Activated CD4-positive, alpha-beta memory T cell treated with anti-CD3 and anti-CD28 coated beads, Interleukin-2, amount 10 ng/mL, durations not matched to agents 7 days and 5 days (primary cell): Measurements from ENCODE around the gene AP1G1. TPM values are rescaled to one million over a fixed set of nuclear protein-coding genes. Genes with fewer than 3 reads are reported as not detected.

Experiments
- CTCF ChIA-PET: fragments of 350-600 bp; sonication (Branson Sonifier 250); formaldehyde crosslinking; loops from one replicate; lab custom pipeline; 2021; ENCODE audit warnings: antibody characterized with exemption, inconsistent platforms; lab: Charles Lee
- POLR2A ChIA-PET: fragments of 350-600 bp; sonication (Branson Sonifier 250); formaldehyde crosslinking; loops from one replicate; lab custom pipeline; 2021; ENCODE audit warnings: antibody characterized with exemption; lab: Charles Lee
- DNase-seq: peaks from one replicate; pipeline ENCODE4 v3.0.0-alpha.2; 2020
- H3K27ac Mint-ChIP-seq: one replicate; pipeline ENCODE4 v1.8.0; 2021; ENCODE audit warnings: mild to moderate bottlenecking, mixed read lengths
- H3K27me3 Mint-ChIP-seq: one replicate; pipeline ENCODE4 v1.8.0; 2021; ENCODE audit warnings: mixed read lengths
- H3K36me3 Mint-ChIP-seq: one replicate; pipeline ENCODE4 v1.8.0; 2021; ENCODE audit warnings: low read depth, mixed read lengths
- H3K4me1 Mint-ChIP-seq: one replicate; pipeline ENCODE4 v1.8.0; 2021; ENCODE audit warnings: mixed read lengths
- H3K4me3 Mint-ChIP-seq: one replicate; pipeline ENCODE4 v1.8.0; 2021; ENCODE audit warnings: mild to moderate bottlenecking, mixed read lengths
- H3K9me3 Mint-ChIP-seq: one replicate; pipeline ENCODE4 v1.8.0; 2021; ENCODE audit warnings: mixed read lengths
- total RNA-seq, 2 experiments: library from RNA; stranded (reverse); gene quantifications; one replicate each; pipeline ENCODE4 v1.2.3, GENCODE V29; 2021

The AP1G1 gene
- total RNA-seq, 2 experiments from 2014 or later: 78.7 to 82.6 TPM

DNA sequence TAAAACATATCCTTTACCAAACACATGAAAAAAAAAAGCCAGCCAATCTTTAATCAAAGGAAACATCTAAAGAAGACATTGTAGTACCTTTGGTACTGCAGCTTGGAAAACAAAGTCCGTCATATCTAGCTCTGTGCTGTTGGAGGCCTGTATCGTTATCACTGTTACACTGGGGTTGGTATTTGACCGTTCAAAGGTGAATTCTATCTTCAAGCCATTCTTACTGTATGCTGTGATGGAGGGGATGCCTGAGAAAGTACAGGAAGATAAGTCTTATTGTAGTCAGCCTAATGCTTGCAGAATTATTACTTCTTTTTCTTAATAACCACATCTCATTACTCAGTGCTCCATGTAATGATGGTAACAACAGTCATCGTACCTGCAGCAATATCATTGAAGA lies 69.8 kb downstream of the AP1G1 start:
- no peak overlapping the region for H3K4me3 Mint-ChIP-seq
- H3K9me3 Mint-ChIP-seq: no peaks in the 10 kb centered on the region
- H3K4me1 Mint-ChIP-seq: no peaks in the 10 kb centered on the region
- no peak overlapping the region for H3K27ac Mint-ChIP-seq
- DNase-seq: no peak
- peaks cover 60% of the 10 kb centered on the region for H3K36me3 Mint-ChIP-seq
- H3K27me3 Mint-ChIP-seq: no peaks in the 10 kb centered on the region
- POLR2A ChIA-PET: no interaction called here
- CTCF ChIA-PET: interaction anchor here (0.9 kb wide), 1 partner anchor 12 kb away, joined by 4 read pairs; no protein-coding TSS in a partner anchor

DNA sequence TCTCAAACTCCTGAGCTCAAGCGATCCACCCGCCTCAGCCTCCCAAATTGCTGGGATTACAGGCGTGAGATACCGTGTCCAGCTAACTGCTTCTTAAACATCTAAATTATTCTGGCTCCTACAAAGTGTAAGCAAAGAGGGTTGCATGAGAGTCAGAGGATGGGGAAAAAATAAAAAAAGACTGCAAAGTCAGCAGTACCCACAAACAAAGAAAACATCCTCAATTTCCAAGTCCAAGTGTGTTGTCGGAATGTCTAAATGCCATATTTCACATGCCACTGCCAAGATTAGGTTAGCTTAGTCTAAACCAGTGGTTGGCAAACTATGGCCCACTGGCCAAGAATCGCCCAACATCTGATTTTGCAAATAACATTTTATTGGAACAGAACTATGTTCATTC lies 71.1 kb downstream of the AP1G1 start:
- no peak overlapping the region for H3K4me3 Mint-ChIP-seq
- no peak overlapping the region for H3K27ac Mint-ChIP-seq
- H3K27me3 Mint-ChIP-seq: no peaks in the 10 kb centered on the region
- CTCF ChIA-PET: interaction anchor here (0.8 kb wide), 1 partner anchor 8 kb away, joined by 3 read pairs; no protein-coding TSS in a partner anchor
- no peaks in the 10 kb centered on the region for H3K9me3 Mint-ChIP-seq
- DNase-seq: no peak
- no peaks in the 10 kb centered on the region for H3K4me1 Mint-ChIP-seq
- POLR2A ChIA-PET: no interaction called here
- H3K36me3 Mint-ChIP-seq: peaks cover 64% of the 10 kb centered on the region

DNA sequence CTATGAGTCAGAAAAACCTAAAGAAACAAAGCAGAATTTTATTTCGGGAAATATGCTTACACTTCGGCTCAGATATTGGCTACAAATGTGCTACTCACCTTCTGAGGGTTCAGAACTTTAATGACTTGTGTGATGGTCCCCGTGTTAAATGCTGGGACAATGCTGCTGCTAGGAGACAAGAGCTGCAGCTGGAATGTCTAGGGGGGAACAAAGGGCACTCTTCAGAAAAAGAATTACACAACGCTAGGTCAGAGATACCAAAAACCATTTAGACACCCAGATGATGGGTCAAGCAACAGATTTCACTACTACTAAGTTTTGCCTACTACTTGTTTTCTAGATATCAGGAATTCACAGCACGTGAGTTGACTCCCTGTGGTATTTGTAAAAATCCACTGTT lies 74.1 kb downstream of the AP1G1 start:
- H3K36me3 Mint-ChIP-seq: peaks cover 78% of the 10 kb centered on the region
- no peak for DNase-seq
- H3K4me3 Mint-ChIP-seq: no peak overlapping the region
- H3K27me3 Mint-ChIP-seq: no peaks in the 10 kb centered on the region
- H3K27ac Mint-ChIP-seq: no peak overlapping the region
- CTCF ChIA-PET: interaction anchor here (1.0 kb wide), 1 partner anchor 16 kb away, joined by 4 read pairs; no protein-coding TSS in a partner anchor
- H3K9me3 Mint-ChIP-seq: no peaks in the 10 kb centered on the region
- no peaks in the 10 kb centered on the region for H3K4me1 Mint-ChIP-seq
- POLR2A ChIA-PET: no interaction called here

DNA sequence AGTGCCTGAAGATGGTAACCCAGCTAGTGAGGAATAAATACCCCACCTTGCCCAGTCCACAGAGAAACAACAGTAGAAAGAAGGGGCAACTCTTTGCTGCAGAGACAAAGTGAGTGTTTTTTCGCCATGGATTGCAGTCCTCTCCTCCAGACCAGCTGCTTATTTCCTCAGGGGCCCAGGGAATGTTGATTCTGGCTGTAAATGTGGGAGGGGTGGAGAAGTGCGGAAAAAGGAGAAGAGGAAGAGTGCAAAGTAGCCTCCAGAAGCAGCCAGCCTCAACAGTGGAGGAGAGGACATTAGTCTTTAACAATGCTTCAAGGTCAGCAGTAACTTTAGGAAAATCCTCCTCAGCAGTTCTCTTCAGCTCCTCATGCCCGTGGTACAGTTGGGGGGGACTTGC lies 76.0 kb downstream of the AP1G1 start:
- ChIA-PET POLR2A (interaction anchor here (0.9 to 1.1 kb wide), 2 partner anchors 63 to 76 kb away, joined by 3 read pairs; partner anchors contain the start of gene AP1G1), CTCF (interaction anchor here (0.6 kb wide), 1 partner anchor 124 kb away, joined by 3 read pairs; no protein-coding TSS in a partner anchor)
- H3K27me3 Mint-ChIP-seq: no peaks in the 10 kb centered on the region
- no peaks in the 10 kb centered on the region for H3K4me1 Mint-ChIP-seq
- DNase-seq: no peak
- no peaks in the 10 kb centered on the region for H3K9me3 Mint-ChIP-seq
- H3K4me3 Mint-ChIP-seq: no peak overlapping the region
- peaks cover 61% of the 10 kb centered on the region for H3K36me3 Mint-ChIP-seq
- H3K27ac Mint-ChIP-seq: no peak overlapping the region

DNA sequence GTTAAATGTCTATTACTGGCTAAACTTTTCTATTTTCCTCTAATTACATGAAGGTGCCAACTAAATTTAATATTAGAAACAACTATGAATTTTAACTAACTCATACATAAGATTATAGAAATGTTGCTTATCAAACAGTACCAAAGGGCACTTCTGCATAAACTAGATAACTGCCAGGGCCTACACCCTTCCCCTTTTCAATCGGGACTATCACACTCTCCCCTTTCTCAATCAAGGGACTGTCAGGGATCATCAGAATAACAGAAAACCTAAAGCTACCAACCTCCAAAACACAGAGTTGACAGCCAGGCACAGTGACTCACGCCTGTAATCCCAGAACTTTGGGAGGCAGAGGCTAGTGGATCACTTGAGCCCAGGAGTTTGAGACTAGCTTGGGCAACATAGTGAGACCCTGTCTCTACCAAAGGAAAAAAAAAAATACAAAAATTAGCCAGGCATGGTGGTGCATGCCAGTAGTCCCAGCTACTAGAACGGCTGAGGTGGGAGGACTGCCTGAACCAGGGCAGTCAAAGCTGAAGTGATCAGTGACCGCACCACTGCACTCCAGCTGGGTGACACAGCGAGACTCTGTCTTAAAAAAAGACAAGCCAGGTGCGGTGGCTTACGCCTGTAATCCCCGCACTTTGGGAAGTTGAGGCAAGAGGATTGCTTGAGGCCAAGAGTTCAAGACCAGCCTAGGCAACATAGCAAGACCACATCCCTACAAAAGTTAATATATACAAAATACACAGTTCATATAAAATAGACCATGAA lies 80.9 kb downstream of the AP1G1 start:
- H3K27ac Mint-ChIP-seq: no peak overlapping the region
- H3K9me3 Mint-ChIP-seq: no peaks in the 10 kb centered on the region
- peaks cover 10% of the 10 kb centered on the region for H3K27me3 Mint-ChIP-seq
- no peak for DNase-seq
- H3K4me1 Mint-ChIP-seq: peaks cover 9% of the 10 kb centered on the region
- H3K36me3 Mint-ChIP-seq: peaks cover 29% of the 10 kb centered on the region
- POLR2A ChIA-PET: interaction anchor here (1.6 kb wide), 1 partner anchor 30 kb away, joined by 3 read pairs; no protein-coding TSS in a partner anchor
- H3K4me3 Mint-ChIP-seq: no peak overlapping the region
- CTCF ChIA-PET: interaction anchor here (1.0 to 2.1 kb wide), 6 partner anchors 11 to 163 kb away, joined by 3 to 10 read pairs (median 4); no protein-coding TSS in a partner anchor

DNA sequence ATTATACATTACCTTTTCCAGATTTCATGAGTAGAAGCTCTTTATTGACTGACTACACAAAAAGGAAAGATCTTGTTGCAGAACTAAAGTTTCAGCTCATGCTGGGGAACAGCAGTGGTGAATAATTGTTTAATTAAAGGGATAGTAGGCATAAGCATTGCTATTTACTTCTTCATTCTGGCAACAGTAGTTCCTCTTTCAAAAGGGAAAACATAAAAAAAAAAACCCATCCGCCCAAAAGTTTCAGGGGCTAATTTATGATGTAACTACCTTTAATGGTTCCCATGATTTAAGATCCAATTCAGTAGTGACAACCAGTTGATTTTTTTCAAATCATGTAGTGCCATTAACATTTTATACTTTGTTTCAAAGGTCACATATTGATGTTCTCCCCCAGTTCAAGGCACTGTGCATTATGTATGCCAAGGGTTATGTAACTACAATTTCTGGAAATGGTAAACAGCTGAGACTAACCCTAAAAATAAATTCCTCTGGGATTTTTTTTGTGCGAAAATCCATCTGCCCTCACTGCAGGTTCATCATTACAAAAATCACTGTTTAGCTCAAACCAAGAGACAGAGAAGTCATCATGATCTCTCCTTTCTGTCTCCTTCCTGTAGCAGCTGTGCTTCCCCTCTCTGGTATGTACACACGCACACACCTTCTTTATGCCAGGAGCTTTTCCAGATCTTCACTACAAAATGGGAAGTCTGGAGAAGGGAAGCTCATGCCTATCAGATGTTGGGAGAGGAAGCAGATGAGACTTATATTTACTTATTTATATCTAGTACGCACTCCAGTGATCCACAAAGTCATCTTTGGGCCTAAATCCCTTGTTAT lies 81.9 kb downstream of the AP1G1 start:
- Mint-ChIP-seq H3K27ac (no peak overlapping the region), H3K4me3 (no peak overlapping the region), H3K4me1 (peaks cover 17% of the 10 kb centered on the region), H3K36me3 (peaks cover 20% of the 10 kb centered on the region), H3K9me3 (no peaks in the 10 kb centered on the region), H3K27me3 (peaks cover 10% of the 10 kb centered on the region)
- ChIA-PET CTCF (interaction anchor here (1.1 to 2.1 kb wide), 5 partner anchors 9 to 162 kb away, joined by 3 to 10 read pairs (median 4); no protein-coding TSS in a partner anchor), POLR2A (interaction anchor here (0.6 to 1.6 kb wide), 2 partner anchors 28 to 31 kb away, joined by 3 to 4 read pairs; no protein-coding TSS in a partner anchor)
- DNase-seq: no peak

DNA sequence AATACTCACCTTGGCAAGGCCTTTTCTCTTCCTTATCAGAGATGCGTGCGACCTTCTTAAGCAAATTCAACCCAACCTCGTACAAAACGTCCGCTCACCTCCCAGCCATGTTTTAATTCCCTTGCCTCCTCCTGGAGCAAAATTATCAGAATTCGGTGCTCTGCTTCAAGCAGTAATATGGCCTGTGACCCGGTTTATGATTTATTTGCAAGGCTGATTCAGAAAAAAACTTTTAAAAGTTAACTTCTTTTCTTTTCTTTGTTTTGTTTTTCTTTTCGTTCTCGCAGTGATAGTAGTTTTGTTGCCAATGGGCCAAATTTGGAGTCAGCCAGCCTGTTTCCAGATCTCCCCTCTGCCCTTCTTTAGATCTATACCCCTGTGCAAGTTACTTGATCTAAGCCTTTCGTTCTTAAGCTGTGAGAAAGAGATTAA lies 84.3 kb downstream of the AP1G1 start, which contains the start of gene PHLPP2:
Gene PHLPP2, minus strand, starts transcription at position 382 of the 432 bp plus-strand sequence. CDS start 9,906 bp downstream, outside the sequence.
- Mint-ChIP-seq H3K9me3 (no peaks in the 10 kb centered on the region), H3K36me3 (peaks cover 2% of the 10 kb centered on the region), H3K4me3 (peak within 1 kb of the TSS; percentile 73), H3K4me1 (peaks cover 20% of the 10 kb centered on the region), H3K27me3 (peaks cover 10% of the 10 kb centered on the region), H3K27ac (no peak within 1 kb of the TSS)
- no peak for DNase-seq
- POLR2A ChIA-PET: interaction anchor here (0.7 to 1.0 kb wide), 2 partner anchors 58 to 84 kb away, joined by 3 to 5 read pairs; partner anchors contain the start of gene AP1G1
- CTCF ChIA-PET: no interaction called here

DNA sequence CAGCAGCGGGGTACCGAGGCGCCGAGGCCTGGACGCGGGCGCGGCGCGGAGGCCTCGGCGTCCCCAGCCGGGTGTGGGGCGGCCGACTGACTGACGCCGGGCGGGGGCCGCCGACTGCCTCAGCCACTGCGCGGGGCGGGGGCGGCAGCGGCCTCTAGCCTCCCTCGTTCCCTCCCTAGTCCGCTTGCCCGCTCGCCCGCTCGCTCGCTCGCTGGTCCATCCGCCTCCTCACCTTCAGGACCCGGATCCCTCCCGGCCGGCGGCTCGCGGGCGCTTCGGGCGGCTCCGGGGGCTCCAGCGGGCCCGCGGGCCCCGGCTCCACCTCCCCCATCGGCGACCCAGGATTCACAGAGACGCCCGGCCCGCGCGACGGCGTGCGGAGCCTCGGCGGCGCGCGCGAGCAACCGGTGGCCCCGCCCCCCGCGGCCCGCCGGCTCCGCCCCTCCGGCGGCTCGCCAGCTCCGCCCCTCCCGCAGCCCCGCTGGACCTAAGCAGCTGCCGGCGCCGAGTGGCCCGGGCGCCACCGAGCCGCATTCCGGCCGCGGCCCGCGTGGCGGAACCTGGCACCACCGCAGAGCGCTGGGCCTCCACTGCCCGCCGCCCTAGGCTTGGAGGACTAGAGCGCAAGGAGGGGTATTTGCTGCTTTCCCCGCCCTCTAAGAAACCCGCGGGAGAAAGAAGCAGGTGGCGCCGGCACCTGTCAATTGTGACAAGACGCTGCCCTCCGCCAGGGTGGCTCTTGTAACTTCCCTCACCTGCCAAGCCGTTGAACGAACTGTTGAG lies 84.9 kb downstream of the AP1G1 start:
- peaks cover 20% of the 10 kb centered on the region for H3K4me1 Mint-ChIP-seq
- ChIA-PET POLR2A (interaction anchor here (0.7 to 1.0 kb wide), 2 partner anchors 59 to 85 kb away, joined by 3 to 5 read pairs; partner anchors contain the start of gene AP1G1), CTCF (no interaction called here)
- peaks cover 2% of the 10 kb centered on the region for H3K36me3 Mint-ChIP-seq
- DNase-seq: peak; percentile 80
- H3K9me3 Mint-ChIP-seq: no peaks in the 10 kb centered on the region
- H3K4me3 Mint-ChIP-seq: peak overlapping the region; percentile 73
- H3K27me3 Mint-ChIP-seq: peaks cover 10% of the 10 kb centered on the region
- no peak overlapping the region for H3K27ac Mint-ChIP-seq

DNA sequence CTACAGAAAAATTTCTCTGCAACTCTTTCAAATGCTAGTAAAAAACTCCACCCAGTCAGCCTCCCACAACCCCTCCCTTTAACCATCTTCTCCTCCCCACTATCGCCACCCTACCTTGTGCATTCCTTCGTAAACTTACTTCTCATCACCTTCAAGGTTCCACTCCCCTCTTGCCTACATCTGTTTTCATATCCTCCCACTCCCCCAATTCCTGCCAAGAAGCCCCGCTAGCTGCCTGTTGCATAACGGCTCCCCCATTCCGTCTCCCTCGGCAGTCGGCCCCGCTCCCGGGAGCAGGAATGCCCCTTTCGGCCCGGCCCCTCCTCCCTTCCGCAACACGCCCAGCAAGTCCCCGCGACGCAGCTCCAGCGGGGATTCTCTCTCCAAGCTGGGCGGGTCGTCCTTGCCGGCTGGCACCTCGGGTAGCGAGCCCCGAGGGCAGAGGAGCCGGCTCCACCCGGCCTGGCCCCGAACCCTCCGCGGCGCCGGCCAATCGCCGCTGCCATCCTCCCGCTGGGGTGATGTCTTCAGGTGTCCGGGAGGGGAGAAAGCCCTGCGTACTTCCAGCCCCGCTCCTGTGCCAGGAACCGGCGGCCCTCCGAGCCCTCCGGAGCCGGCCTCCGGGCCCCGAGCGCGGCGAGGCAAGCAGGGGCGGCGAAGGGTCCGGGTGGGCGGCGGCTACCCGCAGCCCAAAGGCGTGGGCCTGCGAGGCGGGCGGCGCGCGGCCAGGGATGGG lies 85.7 kb downstream of the AP1G1 start:
- DNase-seq: peak; percentile 53
- peaks cover 20% of the 10 kb centered on the region for H3K4me1 Mint-ChIP-seq
- H3K4me3 Mint-ChIP-seq: peak overlapping the region; percentile 96
- CTCF ChIA-PET: interaction anchor here (1.2 kb wide), 1 partner anchor 157 kb away, joined by 4 read pairs; no protein-coding TSS in a partner anchor
- H3K27me3 Mint-ChIP-seq: peaks cover 10% of the 10 kb centered on the region
- POLR2A ChIA-PET: interaction anchor here (0.6 to 1.0 kb wide), 3 partner anchors 86 to 157 kb away, joined by 3 to 5 read pairs (median 3); partner anchors contain the start of gene AP1G1
- H3K27ac Mint-ChIP-seq: peak overlapping the region; percentile 84
- H3K36me3 Mint-ChIP-seq: peaks cover 2% of the 10 kb centered on the region
- H3K9me3 Mint-ChIP-seq: no peaks in the 10 kb centered on the region

DNA sequence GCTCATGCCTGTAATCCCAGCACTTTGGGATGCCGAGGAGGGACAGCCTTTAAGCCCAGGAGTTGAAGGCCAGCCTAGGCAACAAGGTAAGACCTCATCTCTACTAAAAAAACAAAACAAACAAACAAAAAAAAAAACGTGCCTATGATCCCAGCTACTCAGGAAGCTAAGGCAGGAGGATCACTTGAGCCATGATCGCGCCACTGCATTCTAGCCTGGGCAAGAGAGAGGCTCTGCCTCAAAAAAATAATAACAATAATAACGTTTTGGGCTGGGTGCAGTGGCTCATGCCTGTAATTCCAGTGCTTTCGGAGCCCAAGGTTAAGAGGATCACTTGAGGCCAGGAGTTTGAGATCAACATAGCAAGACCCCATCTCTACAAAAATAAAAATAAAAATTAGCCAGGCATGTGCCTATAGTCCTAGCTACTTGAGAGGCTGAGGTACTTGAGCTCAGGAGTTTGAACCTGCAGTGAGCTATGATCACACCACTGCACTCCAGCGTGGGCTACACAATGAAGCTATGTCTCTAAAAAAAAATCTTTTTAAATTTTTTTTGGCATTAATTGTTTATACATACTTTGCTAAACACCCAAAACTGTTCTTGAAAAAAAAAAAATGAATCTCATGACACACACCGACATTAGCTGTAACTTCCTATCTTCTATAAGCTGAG lies 87.4 kb downstream of the AP1G1 start:
- Mint-ChIP-seq H3K27me3 (peaks cover 10% of the 10 kb centered on the region), H3K4me1 (peaks cover 20% of the 10 kb centered on the region), H3K36me3 (peaks cover 2% of the 10 kb centered on the region), H3K9me3 (no peaks in the 10 kb centered on the region), H3K27ac (no peak overlapping the region), H3K4me3 (no peak overlapping the region)
- DNase-seq: no peak
- POLR2A ChIA-PET: interaction anchor here (0.6 kb wide), 1 partner anchor 88 kb away, joined by 3 read pairs; the partner anchor contains the start of gene AP1G1
- CTCF ChIA-PET: interaction anchor here (0.8 kb wide), 1 partner anchor 112 kb away, joined by 4 read pairs; no protein-coding TSS in a partner anchor

DNA sequence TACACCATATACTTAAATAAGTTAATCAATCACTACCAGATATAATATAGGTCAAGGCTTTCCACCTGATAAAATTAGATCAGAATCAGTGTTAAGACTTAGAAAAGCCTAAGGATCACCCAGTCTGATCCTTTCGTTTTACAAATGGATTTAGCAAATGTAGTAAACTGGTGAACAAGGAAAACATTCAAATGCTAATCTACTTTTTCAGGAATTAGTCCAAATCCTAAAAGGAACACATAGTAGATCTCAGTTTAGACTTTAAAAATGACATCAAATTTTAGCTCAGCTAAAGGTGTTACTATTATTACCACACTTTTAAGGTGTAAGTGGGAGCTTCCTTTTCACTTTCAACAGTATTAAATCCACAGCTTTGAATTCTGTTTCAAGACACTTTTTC lies 96.1 kb downstream of the AP1G1 start:
- H3K4me1 Mint-ChIP-seq: peaks cover 18% of the 10 kb centered on the region
- POLR2A ChIA-PET: no interaction called here
- CTCF ChIA-PET: interaction anchor here (0.5 to 1.5 kb wide), 2 partner anchors 87 to 101 kb away, joined by 3 to 5 read pairs; partner anchors contain the start of gene MARVELD3
- H3K27ac Mint-ChIP-seq: no peak overlapping the region
- peaks cover 3% of the 10 kb centered on the region for H3K36me3 Mint-ChIP-seq
- no peaks in the 10 kb centered on the region for H3K9me3 Mint-ChIP-seq
- no peak for DNase-seq
- H3K27me3 Mint-ChIP-seq: no peaks in the 10 kb centered on the region
- H3K4me3 Mint-ChIP-seq: no peak overlapping the region
